GM10847 (cell line): ENCODE measurements around the gene MRPL23.

Experiments
- POLR2A ChIP-seq: IDR thresholded peaks from 2 replicates; pipeline ENCODE4 v1.6.1; 2011; ENCODE audit not compliant: insufficient read length; ENCODE audit errors: extremely low read depth

Gene MRPL23

DNA sequence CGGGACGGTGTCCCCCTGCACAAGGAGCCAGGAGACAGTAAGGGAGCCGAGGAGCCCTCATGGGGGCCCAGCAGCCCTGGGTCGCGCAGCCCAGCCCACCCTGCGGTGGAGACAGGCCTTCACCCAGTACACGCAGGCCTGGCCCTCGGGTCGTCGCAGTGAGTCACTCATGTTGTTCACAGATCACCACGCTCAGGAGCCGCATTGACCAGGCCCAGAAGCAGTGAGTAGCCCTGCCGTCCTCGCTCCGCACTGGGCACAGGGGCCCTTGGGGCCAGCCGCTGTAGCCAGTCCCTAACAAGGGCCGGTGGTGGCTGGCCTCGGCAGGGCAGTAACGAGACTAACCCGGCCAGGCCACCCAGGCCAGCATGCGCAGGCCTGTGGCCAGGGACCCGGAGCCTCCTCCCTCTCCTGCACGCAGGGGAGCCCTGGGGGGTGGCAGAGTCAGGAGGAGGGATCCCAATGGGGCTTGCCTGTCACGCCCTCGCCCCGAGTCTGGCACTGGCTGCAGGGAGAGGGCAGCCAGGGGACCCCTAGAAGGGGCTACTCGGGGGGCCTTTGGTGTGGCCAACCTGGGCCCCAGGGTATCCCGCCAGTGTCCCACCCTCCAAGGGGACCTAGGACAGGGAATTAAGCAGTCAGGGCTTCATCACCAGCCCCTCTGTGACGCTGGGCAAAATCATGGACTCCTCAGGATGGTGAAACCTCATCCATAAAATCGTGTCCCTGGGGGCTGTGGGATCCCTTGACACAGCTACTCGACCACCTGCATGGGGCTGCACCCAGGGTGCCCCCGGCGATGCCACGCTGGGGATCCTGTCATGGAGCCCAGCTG is 10.1 kb upstream of the MRPL23 start:
- TF ChIP-seq POLR2A = no peak

DNA sequence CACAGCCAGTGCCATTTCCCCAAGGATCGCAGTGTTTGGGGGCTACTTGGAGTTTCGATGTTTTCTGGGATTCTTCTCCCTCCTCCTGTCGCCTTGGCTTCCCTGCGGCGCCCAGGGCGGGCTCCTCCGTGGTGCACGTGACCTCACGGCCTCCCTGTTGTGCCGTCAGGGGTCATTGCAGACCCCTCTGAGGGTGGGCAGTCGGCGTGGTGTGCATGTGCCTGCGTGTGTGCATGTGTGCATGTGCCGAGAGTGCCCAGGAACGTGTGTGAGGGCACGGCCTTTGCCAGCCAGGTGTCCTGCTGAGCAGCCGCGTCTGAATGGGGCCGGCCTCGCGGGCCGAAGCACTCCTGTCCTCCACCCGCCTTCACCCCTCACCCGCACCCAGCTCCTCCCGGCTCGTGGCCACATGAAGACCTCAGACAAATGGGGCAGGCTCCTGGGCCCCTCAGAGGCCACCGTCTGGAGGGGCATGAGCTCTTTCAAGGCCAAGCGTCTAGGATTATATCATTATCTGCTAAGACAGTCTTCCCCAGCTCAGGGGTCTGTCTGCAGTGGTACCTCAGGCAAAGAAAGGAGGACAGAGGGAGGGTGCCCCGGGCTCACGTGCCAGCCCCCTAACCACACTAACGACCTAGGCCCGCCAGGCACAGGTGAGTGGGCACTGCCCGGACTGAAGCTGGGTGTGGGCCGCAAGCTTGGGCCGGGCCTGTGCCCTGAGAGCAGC is 9.4 kb upstream of the MRPL23 start:
- no peak for TF ChIP-seq POLR2A

DNA sequence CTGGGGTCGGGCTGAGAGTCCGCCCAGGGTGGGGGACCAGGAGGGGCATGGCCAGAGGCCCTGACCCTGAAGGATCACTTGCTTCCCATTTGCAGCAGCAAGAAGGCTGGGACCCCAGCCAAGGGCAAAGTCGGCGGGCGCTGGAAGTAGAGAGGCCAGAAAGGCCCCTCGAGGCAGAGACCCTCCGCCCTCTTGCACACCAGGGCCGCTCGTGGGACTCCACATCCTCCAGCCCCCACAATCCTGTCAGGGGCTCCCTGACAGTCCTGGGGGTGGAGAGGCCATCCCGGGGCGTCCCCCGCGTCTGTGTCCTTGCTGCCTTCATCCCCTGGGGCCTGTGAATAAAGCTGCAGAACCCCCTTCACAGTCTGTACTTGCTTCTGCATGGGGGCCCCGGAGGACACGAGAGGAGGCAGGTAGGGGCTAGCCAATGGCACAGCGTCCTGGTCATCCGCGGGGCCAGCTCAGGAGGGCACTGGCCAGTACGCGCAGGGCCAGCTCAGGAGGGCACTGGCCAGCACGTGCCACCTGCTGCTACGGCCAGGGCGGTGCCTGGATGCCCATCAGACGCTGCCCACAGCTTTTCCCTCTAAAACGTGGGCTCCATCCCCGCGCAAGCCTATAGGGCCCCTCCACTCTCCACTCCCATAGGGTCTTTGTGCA is 8.7 kb upstream of the MRPL23 start:
- TF ChIP-seq POLR2A = no peak

DNA sequence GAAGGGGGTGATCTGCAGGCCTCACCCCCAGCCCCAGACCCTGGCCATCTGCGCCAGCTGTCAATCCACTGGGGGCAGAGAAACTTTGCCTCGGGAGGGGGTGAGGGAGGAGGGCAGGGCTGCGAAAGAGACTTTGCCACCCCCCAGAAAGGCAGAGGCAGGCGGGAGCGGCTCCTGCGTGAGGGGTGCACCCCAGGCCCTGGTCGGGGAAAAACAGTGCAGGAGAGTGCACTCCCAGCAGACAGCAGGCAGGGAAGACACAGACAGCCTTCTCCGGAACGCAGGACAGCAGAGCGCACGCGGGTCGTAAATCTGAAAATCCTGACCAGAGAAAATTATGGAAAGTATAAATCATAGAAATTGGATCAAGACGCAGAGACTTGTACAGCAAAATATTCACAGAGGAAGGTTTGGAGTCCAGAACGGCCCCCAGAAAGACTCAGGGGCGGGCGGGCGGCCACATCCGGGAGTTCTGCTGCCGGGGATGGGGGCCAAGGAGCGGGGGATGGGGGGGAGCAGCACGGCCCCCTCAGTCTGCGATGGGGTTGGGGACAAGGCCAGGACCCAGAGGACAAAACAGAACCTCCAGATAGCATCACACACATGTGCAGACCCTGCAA is 8.0 kb upstream of the MRPL23 start:
- TF ChIP-seq POLR2A = no peak

DNA sequence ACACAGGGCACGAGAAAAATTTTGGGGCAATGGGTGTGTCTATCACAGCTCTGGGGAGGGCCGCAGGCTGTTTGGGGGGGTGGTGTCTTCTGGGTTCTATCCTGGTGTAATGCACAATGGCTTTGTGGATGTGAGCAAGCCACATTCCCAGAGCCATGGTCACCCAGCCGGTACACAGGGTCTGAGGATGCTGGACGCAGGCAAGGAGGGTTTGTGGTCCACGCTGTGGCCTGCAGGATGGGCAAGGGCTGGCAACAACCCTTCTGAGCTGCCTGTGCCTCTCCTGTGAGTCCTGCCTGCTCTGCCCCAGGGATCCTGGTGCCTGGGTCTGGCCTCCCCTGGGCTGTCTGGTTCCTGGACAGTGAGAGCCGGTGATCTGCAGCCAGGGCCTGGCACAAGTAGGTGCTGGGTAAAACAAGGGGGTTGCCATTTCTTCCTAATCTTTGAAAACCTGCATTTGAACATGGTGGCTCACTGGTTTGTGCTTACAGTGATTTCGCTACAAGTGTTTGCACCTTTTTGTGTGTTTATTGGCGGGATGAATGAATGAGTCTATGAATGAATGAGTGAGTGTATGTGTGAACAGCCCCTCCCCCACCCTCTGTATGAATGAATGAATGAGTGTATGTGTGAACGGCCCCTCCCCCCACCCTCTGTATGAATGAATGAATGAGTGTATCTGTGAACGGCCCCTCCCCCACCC is 4.4 kb upstream of the MRPL23 start:
- TF ChIP-seq POLR2A = no peak

DNA sequence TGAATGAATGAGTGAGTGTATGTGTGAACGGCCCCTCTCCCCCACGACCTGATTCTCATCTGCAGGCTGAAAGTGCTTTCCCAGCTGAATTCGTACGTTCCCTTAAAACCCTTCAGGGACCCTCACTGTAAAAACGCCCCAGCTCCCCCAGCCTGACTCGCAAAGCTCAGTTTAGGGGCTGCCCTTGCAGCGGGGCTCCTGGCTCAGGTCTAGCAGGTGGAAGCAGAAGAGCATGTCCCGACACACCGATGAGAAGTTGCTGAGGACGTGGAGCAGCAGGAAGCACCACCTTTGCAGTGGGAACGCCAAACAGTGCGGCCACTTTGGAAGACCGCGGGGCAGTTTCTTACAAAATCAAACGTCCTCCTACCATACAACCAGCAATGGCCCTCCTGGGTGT is 3.6 kb upstream of the MRPL23 start:
- TF ChIP-seq POLR2A = no peak

DNA sequence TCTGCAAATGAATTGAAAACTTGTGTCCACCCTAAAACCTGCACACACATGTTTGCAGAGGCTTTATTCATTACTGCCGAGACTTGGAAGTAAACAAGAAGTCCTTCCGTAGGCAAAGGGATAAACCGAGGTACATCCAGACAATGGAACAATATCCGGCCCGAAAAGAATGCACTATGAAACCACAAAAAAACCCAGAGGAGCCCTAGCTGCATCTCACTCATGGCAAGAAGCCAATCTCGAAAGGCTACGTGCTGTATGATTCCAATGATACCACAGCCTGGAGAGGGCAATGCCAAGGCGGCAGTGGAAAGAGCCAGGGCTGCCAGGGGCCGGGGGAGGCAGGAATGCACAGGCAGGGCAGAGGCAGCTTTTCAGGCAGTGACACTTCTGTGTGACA is 3.2 kb upstream of the MRPL23 start:
- TF ChIP-seq POLR2A = no peak

DNA sequence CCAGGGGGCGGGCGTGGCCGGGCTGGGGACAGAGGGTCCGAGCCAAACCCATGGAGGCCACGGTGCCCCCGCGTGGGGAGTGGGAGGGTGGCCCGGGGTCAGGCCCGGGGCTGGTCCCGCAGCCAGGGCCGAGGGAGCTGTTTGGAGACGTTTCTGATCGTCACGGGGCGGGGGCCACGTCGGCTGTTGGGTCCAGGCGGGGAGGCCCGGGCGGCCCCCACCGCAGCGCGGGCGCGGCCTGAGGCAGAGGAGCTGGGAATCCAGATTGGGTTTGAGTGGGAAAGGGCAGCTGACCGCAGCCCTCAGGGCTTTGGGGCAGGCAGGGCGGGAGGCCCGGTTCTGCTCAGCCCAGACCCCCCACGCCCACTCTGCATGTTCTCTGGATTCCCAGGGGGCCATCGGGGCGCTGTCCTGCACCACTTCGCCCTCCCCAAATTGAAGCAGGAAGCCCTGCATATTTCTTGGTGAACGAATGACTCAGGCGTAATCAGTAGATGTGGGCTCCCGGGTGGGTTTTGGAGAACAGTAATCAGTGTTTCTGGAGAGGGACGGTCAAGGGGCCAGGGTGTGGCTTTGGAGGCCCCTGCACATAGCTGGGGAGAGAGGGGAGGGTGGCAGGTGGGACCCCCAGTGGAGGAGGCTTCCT is 583 bp downstream of the MRPL23 start:
- TF ChIP-seq POLR2A = no peak

DNA sequence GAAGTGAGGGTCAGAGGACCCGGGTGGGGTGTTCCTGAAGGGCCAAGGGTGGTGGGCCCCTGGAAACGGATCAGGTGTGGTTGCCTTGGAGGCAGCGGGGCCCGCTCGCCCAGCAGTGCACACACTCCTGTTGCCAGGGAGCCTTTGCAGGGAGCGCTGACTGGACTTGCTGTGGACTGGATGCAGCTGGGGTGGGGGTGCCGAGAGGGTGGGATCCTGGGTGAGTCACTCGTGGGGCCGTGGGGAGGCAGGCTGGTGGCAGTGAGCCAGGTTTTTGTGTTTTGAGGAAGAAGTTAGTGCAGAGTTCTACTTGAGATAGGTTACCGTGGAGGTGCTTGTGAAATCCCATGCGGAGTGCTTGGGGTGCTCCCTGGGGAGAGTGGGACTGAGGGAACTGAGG is 1.3 kb downstream of the MRPL23 start:
- no peak for TF ChIP-seq POLR2A

DNA sequence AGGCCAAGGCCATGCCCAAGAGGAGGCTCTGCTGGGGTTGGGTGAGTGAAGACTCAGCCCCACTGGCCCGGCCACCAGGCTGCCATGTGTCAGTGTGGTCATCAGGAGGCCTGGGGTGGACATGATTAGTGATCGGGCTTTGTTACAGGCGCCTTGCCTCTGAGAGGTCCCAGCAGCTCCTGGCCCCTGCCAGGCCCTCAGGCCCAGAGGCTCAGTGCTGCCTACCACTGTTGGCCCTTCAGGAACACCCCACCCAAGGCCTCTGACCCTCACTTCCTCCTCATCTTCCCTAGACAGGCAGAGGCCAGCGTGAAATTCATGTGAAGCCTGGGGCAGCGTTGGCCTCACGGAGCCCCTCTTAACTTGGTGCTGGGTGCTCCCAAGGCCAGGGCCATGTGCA is 2.2 kb downstream of the MRPL23 start:
- TF ChIP-seq POLR2A = no peak

DNA sequence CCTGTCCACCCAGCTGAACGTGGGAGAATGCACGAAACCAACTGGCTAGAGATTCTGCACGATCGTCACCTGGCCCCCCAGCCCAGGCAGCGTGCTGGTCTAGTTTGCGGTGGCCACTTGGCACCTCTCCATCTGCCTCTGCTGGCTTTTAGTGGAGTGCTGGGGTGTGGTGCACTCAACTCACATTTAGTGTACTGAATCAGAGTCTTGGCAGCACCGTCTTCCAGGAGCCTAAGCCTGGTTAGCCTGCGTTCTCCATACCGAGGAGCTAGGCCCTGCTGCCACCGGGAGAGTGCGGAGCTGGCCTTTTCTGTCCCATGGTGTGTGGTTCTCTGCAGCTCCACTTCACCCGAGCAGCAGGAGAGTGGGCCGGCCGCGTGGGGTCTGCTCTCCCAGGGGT is 2.8 kb downstream of the MRPL23 start:
- no peak for TF ChIP-seq POLR2A

DNA sequence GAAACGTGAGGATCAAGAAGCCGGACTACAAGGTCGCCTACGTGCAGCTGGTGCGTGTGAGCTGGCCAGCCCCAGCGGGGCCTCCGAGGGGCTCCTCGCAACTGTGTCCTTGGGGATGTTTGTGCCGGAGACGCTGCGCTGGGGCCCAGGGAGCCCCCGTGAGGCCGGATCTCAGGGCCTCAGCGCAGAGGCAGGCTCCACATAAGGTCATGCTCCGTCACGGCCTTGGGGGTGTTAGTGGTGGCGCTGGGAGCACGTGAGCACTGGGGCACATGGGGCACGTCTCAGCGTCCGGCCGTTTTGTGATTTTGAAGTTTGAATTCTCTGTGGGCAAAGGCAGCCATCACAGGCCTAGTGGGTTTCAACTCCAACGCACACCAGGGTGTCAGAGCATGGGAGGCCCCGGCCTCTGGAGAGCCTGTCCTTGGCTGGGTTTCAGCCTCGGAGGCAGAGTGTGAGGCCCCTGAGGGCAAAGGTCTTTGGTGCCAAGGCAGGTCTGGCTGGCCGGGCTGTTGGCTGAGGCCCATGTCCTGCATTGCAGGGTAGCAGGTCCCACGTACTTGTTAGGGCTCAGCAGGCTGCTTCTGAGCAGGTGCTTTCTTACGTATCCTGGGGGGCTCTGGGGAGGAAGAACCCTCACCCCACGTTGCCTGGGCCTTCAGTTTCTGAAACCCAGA is 5.8 kb downstream of the MRPL23 start:
- no peak for TF ChIP-seq POLR2A

DNA sequence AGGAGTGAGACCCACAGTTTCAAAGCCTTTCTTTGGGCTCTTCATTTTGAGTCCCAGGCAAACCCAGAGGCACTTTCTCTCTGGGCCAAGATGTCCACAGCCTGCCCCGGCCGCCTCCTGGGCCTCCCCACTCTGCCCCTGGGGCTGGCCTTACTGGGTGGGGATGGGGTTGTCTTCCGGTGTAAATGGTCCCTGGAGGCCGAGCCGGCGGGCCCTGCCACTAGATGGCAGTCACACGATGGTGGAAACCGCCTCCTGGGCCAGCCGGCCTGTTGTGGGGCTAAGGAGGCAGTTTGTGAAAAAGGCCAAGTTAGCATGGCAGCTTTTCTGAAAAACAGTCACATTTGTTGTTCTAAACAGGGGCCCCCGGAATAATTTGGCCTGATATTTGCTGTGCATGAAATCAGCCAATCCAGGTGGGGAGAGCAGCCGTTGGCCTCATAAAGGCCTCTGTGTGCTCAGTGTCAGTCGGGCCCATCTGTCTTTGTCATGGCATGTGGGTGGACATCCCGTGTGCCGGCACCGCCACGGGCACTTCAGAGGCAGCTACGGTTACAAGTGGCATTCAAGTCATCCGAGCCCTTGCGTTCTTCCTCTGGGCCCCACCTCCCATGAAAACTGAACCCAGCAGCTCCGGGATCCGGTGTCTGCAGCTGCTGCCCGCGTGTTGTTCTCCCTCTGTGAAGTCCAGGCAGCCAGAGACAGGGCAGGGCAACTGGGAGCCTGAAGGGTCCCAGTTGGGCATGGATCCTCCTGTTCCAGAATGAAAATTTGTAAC is 6.5 kb downstream of the MRPL23 start:
- no peak for TF ChIP-seq POLR2A
